Measurements from ENCODE around the gene TAF6L. TPM values are rescaled to one million over a fixed set of nuclear protein-coding genes. Genes with fewer than 3 reads are reported as not detected.

The TAF6L gene
- total and polyA plus RNA-seq, 9 of the 15 experiments (the other 6 are each of a cell fraction or from before 2014, with no cell fraction given) = 0.04 to 45.5 (median 20.8) TPM

GRCh38 chr11:62791501-62792201 lies 20.5 kb downstream of the TAF6L start, which contains the start of gene TMEM223 (continued):
- TF ChIP-seq RBM22 (IDR thresholded peaks at IDR 0.05; ENCODE audit: low read depth, low read length, poor library complexity, severe bottlenecking) = peak; percentile 78
- TF ChIP-seq ZBTB11 (CRISPR knock-in tag; IDR thresholded peaks at IDR 0.05) = peak in 2 of 3 experiments; percentile 48 to 61; a peak in 2 of 6 replicates
- no peak for TF ChIP-seq SNAPC5 (CRISPR knock-in tag; IDR thresholded peaks at IDR 0.05)
- peak; percentile 55; the same call in 1 of the 2 replicates for TF ChIP-seq LCOR (CRISPR knock-in tag; IDR thresholded peaks at IDR 0.05)
- TF ChIP-seq MAZ (CRISPR knock-in tag; conservative IDR thresholded peaks at IDR 0.05 in 1 of 2, IDR thresholded peaks at IDR 0.05 in 1 of 2) = peak; percentile 91 to 92
- TF ChIP-seq CBFB (CRISPR knock-in tag; IDR thresholded peaks at IDR 0.05) = 0 out of 2 replicates have a peak, but pooled peaks have one; percentile 76
- no peak for TF ChIP-seq ZNF57 (CRISPR knock-in tag; IDR thresholded peaks at IDR 0.05)
- TF ChIP-seq U2AF1 (optimal IDR thresholded peaks at IDR 0.05; ENCODE audit: low read depth, low read length) = peak; percentile 25
- TF ChIP-seq EP400 (IDR thresholded peaks at IDR 0.05) = peak; percentile 86; the same call in 1 of the 2 replicates
- TF ChIP-seq TOE1 (IDR thresholded peaks at IDR 0.05; ENCODE audit: borderline replicate concordance) = peak; percentile 48; the same call in 1 of the 2 replicates
- TF ChIP-seq TOE1 (CRISPR knock-in tag; IDR thresholded peaks at IDR 0.05; ENCODE audit: borderline replicate concordance, low read depth) = no peak
- peak; percentile 72 for TF ChIP-seq HDAC2 (IDR thresholded peaks at IDR 0.05)
- no peak for TF ChIP-seq ATF4 (CRISPR knock-in tag; IDR thresholded peaks at IDR 0.05)
- TF ChIP-seq ARID3A (IDR thresholded peaks at IDR 0.05; ENCODE audit: borderline replicate concordance, low read depth, low read length) = 0 out of 2 replicates have a peak, but pooled peaks have one; percentile 11
- TF ChIP-seq TSC22D4 (tag; IDR thresholded peaks at IDR 0.05) = no peak
- TF ChIP-seq L3MBTL2 (IDR thresholded peaks at IDR 0.05) = peak; percentile 55; the same call in 1 of the 2 replicates
- TF ChIP-seq STAT5A (IDR thresholded peaks at IDR 0.05; ENCODE audit: borderline replicate concordance, low read length) = no peak
- TF ChIP-seq ZNF277 (CRISPR knock-in tag; IDR thresholded peaks at IDR 0.05; ENCODE audit: borderline replicate concordance) = no peak
- peak; percentile 90 for TF ChIP-seq DNMT1 (IDR thresholded peaks at IDR 0.05)
